K562 (cell line): ENCODE results near the gene CHERP. TPM values are rescaled to one million over a fixed set of nuclear protein-coding genes. Genes with fewer than 3 reads are reported as not detected.

Source experiments
- CAMTA2 ChIP-seq: fragments of 250-450 bp; sonication (Bioruptor Pico); conservative IDR thresholded peaks from 2 replicates; pipeline ENCODE4 v1.5.1; 2022
- CBFA2T3 ChIP-seq: fragments of 450-650 bp; IDR thresholded peaks from 2 replicates; pipeline ENCODE4 v1.6.1; 2017
- ELF2 ChIP-seq: fragments of 250-450 bp; sonication (Bioruptor Pico); IDR thresholded peaks from 2 replicates; pipeline ENCODE4 v1.5.0; 2021; ENCODE audit warnings: mild to moderate bottlenecking
- HNRNPUL1 ChIP-seq: fragments of 200-400 bp; formaldehyde crosslinking; IDR thresholded peaks from 2 replicates; pipeline ENCODE4 v1.6.1; 2017; ENCODE audit warnings: low read length
- IRF2 ChIP-seq: sonication (generic); formaldehyde crosslinking; IDR thresholded peaks from 2 replicates; pipeline ENCODE4 v1.8.1; 2022; ENCODE audit warnings: mild to moderate bottlenecking, missing genetic modification reagents
- KDM1A ChIP-seq, 2 experiments: fragments of 450-650 bp; IDR thresholded peaks; 2 replicates each; pipeline ENCODE4 v1.6.1; 2016; ENCODE audit warnings: mild to moderate bottlenecking in 2 of 2
- MLLT1 ChIP-seq, 2 experiments: fragments of 450-650 bp; IDR thresholded peaks; 2 replicates each; pipeline ENCODE4 v1.6.1; 2016
- NCOA2 ChIP-seq, 2 experiments: fragments of 450-650 bp; IDR thresholded peaks; 2 replicates each; pipeline ENCODE4 v1.6.1; 2018; ENCODE audit warnings: mild to moderate bottlenecking in 2 of 2, moderate library complexity in 1 of 2; ENCODE audit not compliant: partially characterized antibody in 2 of 2
- NR2C2 ChIP-seq, 2 experiments: fragments of 200-800 bp in 1 of 2; sonication (Bioruptor generic) in 1 of 2; sonication (generic) in 1 of 2; formaldehyde crosslinking in 1 of 2; IDR thresholded peaks; 2 replicates each; pipeline versions ENCODE4 v1.6.1 to v1.8.0; 2016 to 2022; ENCODE audit warnings: mild to moderate bottlenecking in 1 of 2, missing compliant biosample characterization in 1 of 2, missing genetic modification characterization in 1 of 2, missing genetic modification reagents in 1 of 2
- PHF8 ChIP-seq: fragments of 200-600 bp; sonication (generic); IDR thresholded peaks from 2 replicates; pipeline ENCODE4 v1.6.1; 2012; ENCODE audit warnings: mixed run types, mild to moderate bottlenecking, inconsistent platforms, low read length, moderate library complexity, borderline replicate concordance
- RBM15 ChIP-seq: fragments of 200-400 bp; formaldehyde crosslinking; IDR thresholded peaks from 2 replicates; pipeline ENCODE4 v1.6.1; 2018; ENCODE audit warnings: mild to moderate bottlenecking, low read length, moderate library complexity; ENCODE audit not compliant: insufficient read depth
- TFAP4 ChIP-seq: sonication (generic); formaldehyde crosslinking; IDR thresholded peaks from 2 replicates; pipeline ENCODE4 v1.8.0; 2022; ENCODE audit warnings: missing genetic modification reagents, mild to moderate bottlenecking, moderate library complexity, borderline replicate concordance
- ZBED1 ChIP-seq: IDR thresholded peaks from 2 replicates; pipeline ENCODE4 v1.6.1; 2014
- ZNF232 ChIP-seq: sonication (generic); formaldehyde crosslinking; IDR thresholded peaks from 2 replicates; pipeline ENCODE4 v1.8.0; 2022; ENCODE audit warnings: mild to moderate bottlenecking, missing genetic modification reagents
- ZNF395 ChIP-seq: fragments of 200-800 bp; sonication (Bioruptor generic); IDR thresholded peaks from 2 replicates; pipeline ENCODE4 v1.6.1; 2017; ENCODE audit warnings: missing genetic modification characterization, missing compliant biosample characterization
- polyA plus RNA-seq, 8 experiments: library from polyadenylated mRNA; depleted of rRNA in 4 of 8; stranded (reverse) in 5 of 8; unstranded in 3 of 8; fragments of >200 nt; fragmentation: Nextera tagmentation in 2 of 8; fragmentation: Illumina TruSeq in 1 of 8; extraction: Ambion mirVana in 2 of 8; extraction: Trizol in 1 of 8; gene quantifications; 2 replicates each; pipeline versions ENCODE4 v1.2.1 to v1.2.3, GENCODE V29; 2011 to 2014; ENCODE audit warnings: inconsistent platforms in 1 of 8, missing spikeins in 1 of 8
- total RNA-seq, 7 experiments: library from RNA; depleted of rRNA in 6 of 7; stranded (reverse); fragments of >200 nt in 6 of 7; fragmentation: Illumina TruSeq in 2 of 7; extraction: Trizol in 2 of 7; gene quantifications; 2 replicates each; pipeline versions ENCODE4 v1.2.1 to v1.2.3, GENCODE V29; 2011 to 2021; ENCODE audit warnings: low replicate concordance in 1 of 7
- TF ChIP-seq, protein P1 (sequence below): sonication (generic); formaldehyde crosslinking; IDR thresholded peaks from 2 replicates; pipeline ENCODE4 v1.9.0; 2022; ENCODE audit warnings: mild to moderate bottlenecking, missing genetic modification reagents
- TF ChIP-seq, protein P2 (sequence below): sonication (generic); formaldehyde crosslinking; IDR thresholded peaks from 2 replicates; pipeline ENCODE4 v1.8.0; 2022; ENCODE audit warnings: mild to moderate bottlenecking, missing genetic modification reagents
- TF ChIP-seq, protein P3 (sequence below): fragments of 450-650 bp; IDR thresholded peaks from 2 replicates; pipeline ENCODE4 v1.6.1; 2018; ENCODE audit warnings: mild to moderate bottlenecking, low read depth; ENCODE audit not compliant: partially characterized antibody

Gene CHERP
- total and polyA plus RNA-seq, 9 of the 15 experiments (the other 6 are each of a cell fraction or from before 2014, with no cell fraction given), result 0.60 to 85.1 (median 7.8) TPM

DNA sequence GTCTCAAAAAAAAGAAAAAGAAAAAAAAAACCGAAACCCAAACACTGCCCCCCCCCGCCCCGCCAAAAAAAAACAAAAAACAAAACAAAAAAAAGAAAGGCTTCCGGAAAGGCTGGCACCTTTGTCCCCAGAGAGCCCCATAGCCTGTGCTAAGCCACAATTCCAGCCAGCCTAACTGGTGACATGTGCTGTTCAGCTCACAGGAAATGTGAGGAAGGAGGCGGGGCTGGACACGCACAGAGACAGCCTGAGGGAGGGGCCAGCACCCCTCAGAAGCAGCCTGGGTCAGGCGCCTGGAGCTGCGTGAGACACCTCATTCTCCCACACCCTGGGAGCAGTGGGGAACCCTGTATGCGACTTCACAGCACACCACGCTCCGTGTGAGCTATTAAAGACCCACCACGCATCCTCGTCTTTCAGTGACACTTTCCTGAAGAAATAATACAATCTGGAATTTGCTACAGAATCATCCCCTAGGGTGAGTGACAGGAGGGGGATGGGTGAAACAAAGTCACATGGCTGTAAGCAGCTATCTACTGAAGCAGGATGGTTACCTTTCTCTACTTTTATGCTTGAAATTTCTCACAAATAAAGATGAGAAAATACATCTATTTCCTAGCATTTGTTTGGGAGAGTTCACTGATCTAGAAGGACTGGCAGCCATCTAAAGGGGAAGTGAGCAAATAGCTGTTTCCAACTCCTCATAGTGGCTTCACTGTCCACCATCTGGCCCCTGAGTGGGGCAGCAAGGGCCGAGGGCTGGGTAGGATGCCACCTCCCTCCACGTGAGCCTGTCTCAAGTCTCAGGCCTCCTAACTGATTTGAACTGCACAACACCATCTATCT lies 42.2 kb upstream of the CHERP start (continued):
- TF ChIP-seq HNRNPUL1 (no peak), NR2C2 (CRISPR knock-in tag; IDR thresholded peaks at IDR 0.05) (no peak), NR2C2 (tag; IDR thresholded peaks at IDR 0.05) (0 out of 2 replicates have a peak, but pooled peaks have one; percentile 16), RBM15 (no peak), PHF8 (peak; percentile 33; the same call in 1 of the 2 replicates), ZBED1 (no peak), TFAP4 (peak; percentile 38; the same call in 1 of the 2 replicates), CBFA2T3 (peak; percentile 2; the same call in 1 of the 2 replicates), MLLT1 (IDR thresholded peaks at IDR 0.05) (peak; percentile 23 to 41; a peak in 2 of 4 replicates), NCOA2 (IDR thresholded peaks at IDR 0.05; ENCODE audit: partially characterized antibody in 2 of 2) (no peak), ZNF395 (CRISPR knock-in tag) (0 out of 2 replicates have a peak, but pooled peaks have one; percentile 30), ZNF232 (CRISPR knock-in tag) (no peak), CAMTA2 (no peak), KDM1A (IDR thresholded peaks at IDR 0.05) (no peak; a peak in 1 of 4 replicates), ELF2 (CRISPR knock-in tag) (peak; percentile 49; the same call in 1 of the 2 replicates), IRF2 (CRISPR knock-in tag) (no peak)
- TF ChIP-seq, protein P1, sequence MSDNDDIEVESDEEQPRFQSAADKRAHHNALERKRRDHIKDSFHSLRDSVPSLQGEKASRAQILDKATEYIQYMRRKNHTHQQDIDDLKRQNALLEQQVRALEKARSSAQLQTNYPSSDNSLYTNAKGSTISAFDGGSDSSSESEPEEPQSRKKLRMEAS (CRISPR knock-in tag), result peak; percentile 69
- TF ChIP-seq, protein P2, sequence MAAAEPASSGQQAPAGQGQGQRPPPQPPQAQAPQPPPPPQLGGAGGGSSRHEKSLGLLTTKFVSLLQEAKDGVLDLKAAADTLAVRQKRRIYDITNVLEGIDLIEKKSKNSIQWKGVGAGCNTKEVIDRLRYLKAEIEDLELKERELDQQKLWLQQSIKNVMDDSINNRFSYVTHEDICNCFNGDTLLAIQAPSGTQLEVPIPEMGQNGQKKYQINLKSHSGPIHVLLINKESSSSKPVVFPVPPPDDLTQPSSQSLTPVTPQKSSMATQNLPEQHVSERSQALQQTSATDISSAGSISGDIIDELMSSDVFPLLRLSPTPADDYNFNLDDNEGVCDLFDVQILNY (CRISPR knock-in tag), result no peak
- TF ChIP-seq, protein P3, sequence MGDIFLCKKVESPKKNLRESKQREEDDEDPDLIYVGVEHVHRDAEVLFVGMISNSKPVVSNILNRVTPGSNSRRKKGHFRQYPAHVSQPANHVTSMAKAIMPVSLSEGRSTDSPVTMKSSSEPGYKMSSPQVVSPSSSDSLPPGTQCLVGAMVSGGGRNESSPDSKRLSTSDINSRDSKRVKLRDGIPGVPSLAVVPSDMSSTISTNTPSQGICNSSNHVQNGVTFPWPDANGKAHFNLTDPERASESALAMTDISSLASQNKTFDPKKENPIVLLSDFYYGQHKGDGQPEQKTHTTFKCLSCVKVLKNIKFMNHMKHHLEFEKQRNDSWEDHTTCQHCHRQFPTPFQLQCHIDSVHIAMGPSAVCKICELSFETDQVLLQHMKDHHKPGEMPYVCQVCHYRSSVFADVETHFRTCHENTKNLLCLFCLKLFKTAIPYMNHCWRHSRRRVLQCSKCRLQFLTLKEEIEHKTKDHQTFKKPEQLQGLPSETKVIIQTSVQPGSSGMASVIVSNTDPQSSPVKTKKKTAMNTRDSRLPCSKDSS, result no peak
